Measurements from ENCODE around the gene MFAP5. TPM values are rescaled to one million over a fixed set of nuclear protein-coding genes. Genes with fewer than 3 reads are reported as not detected.

Gene MFAP5
- total and polyA plus RNA-seq, 2 donors (not counting 3 experiments of a cell fraction or from before 2014, with no cell fraction given), result 0.39 TPM; not detected in 1

GRCh38 chr12:8638951-8639350 lies 23.7 kb downstream of the MFAP5 start:
- CTCF ChIA-PET, result no interaction called here

More at GRCh38 chr12:8638951-8639350, 23.7 kb downstream of the MFAP5 start:
- no peaks in the 10 kb centered on the region for H3K36me3 ChIP-seq (ENCODE audit: control insufficient read depth in 2 of 2, extremely low read depth in 1 of 2, insufficient read depth in 2 of 2, low read length in 2 of 2)
- no peaks in the 10 kb centered on the region for H4K20me1 ChIP-seq (replicated peaks; ENCODE audit: control insufficient read depth, extremely low read depth, insufficient read depth, low read length)
- H3K27ac ChIP-seq (ENCODE audit: insufficient read depth, low read depth, low read length), result no peak overlapping the region
- dilution Hi-C loops (cut with MboI; ENCODE audit: extremely low pct_ligation_motif_present, low sequenced_read_pairs), result no loop called here
- no peaks in the 10 kb centered on the region for H3K9me1 ChIP-seq (replicated peaks; ENCODE audit: control insufficient read depth, extremely low read depth, insufficient read depth, low read length)
- H3K79me2 ChIP-seq (ENCODE audit: control insufficient read depth, insufficient read depth, low read length), result no peaks in the 10 kb centered on the region
- intact Hi-C loops (cut with micrococcal nuclease), result no loop called here
- no peak overlapping the region for H2AFZ ChIP-seq (ENCODE audit: low read depth, low read length)
- DNase-seq (ENCODE audit: low read depth, low spot score) (no peak), FAIRE-seq (no peak)
- POLR2A ChIA-PET, result no interaction called here
- H3K4me3 ChIP-seq (replicated peaks in 1 of 3; ENCODE audit: insufficient read depth in 1 of 3, low read depth in 1 of 3, low read length in 3 of 3), result no peak overlapping the region
- H3K4me2 ChIP-seq (ENCODE audit: insufficient read depth, low read length), result no peak overlapping the region
- no peak overlapping the region for H3K9ac ChIP-seq (replicated peaks; ENCODE audit: extremely low read depth, insufficient read depth, low read length)
- peaks cover 8 to 13% of the 10 kb centered on the region in 2 experiments for H3K27me3 ChIP-seq (ENCODE audit: control insufficient read depth in 2 of 2, insufficient read depth in 2 of 2, low read length in 2 of 2)
- BruUV-seq (replicated peaks), result no TSS peak
- no peaks in the 10 kb centered on the region for H3K4me1 ChIP-seq (ENCODE audit: control insufficient read depth, extremely low read depth, insufficient read depth, low read length)
- TF ChIP-seq GATA2 (IDR thresholded peaks at IDR 0.05; ENCODE audit: insufficient read depth, insufficient read length, low read depth, low read length) (no peak), POLR2AphosphoS5 (IDR thresholded peaks at IDR 0.05; ENCODE audit: insufficient read depth, low read depth, low read length) (no peak), POLR2A (IDR thresholded peaks at IDR 0.05; ENCODE audit: low read depth, low read length) (no peak), MYC (IDR thresholded peaks at IDR 0.05; ENCODE audit: low read depth, low read length) (no peak), FOS (IDR thresholded peaks at IDR 0.05; ENCODE audit: borderline replicate concordance, insufficient read depth, low read length) (no peak), EZH2 (IDR thresholded peaks at IDR 0.05; ENCODE audit: borderline replicate concordance, low read depth, low read length, severe bottlenecking) (no peak), JUN (IDR thresholded peaks at IDR 0.05; ENCODE audit: borderline replicate concordance, insufficient read depth, insufficient read length, low read depth) (no peak)
- TF ChIP-seq, protein P1, sequence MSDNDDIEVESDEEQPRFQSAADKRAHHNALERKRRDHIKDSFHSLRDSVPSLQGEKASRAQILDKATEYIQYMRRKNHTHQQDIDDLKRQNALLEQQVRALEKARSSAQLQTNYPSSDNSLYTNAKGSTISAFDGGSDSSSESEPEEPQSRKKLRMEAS (IDR thresholded peaks at IDR 0.05; ENCODE audit: insufficient read depth, insufficient read length), result no peak
- TF ChIP-seq, protein P2, sequence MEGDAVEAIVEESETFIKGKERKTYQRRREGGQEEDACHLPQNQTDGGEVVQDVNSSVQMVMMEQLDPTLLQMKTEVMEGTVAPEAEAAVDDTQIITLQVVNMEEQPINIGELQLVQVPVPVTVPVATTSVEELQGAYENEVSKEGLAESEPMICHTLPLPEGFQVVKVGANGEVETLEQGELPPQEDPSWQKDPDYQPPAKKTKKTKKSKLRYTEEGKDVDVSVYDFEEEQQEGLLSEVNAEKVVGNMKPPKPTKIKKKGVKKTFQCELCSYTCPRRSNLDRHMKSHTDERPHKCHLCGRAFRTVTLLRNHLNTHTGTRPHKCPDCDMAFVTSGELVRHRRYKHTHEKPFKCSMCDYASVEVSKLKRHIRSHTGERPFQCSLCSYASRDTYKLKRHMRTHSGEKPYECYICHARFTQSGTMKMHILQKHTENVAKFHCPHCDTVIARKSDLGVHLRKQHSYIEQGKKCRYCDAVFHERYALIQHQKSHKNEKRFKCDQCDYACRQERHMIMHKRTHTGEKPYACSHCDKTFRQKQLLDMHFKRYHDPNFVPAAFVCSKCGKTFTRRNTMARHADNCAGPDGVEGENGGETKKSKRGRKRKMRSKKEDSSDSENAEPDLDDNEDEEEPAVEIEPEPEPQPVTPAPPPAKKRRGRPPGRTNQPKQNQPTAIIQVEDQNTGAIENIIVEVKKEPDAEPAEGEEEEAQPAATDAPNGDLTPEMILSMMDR (IDR thresholded peaks at IDR 0.05; ENCODE audit: extremely low read depth in 1 of 2, insufficient read depth in 1 of 2, low read depth in 1 of 2, low read length in 2 of 2), result no peak
- H3K9me3 ChIP-seq (replicated peaks; ENCODE audit: control insufficient read depth, insufficient read depth, low read length), result no peaks in the 10 kb centered on the region

All from endothelial cell of umbilical vein (primary cell).